Neural cell (in vitro differentiated cells): Measurements from ENCODE around the gene GCN1. TPM values are rescaled to one million over a fixed set of nuclear protein-coding genes. Genes with fewer than 3 reads are reported as not detected.

Experiments
- H2AFZ ChIP-seq: fragments of 200-600, 300-800 bp; sonication (generic), shearing (Covaris generic); 2 replicates; pipeline ENCODE4 v1.6.0; 2014; ENCODE audit warnings: low read depth, mild to moderate bottlenecking, antibody characterized with exemption, low read length, moderate library complexity
- H3F3A ChIP-seq: fragments of 200-600 bp; shearing (Covaris generic); 2 replicates; pipeline ENCODE4 v1.6.1; 2016; ENCODE audit warnings: mild to moderate bottlenecking, moderate library complexity, mixed read lengths, antibody characterized with exemption, low read length; ENCODE audit not compliant: insufficient read depth, poor library complexity, severe bottlenecking
- H3K27ac ChIP-seq: fragments of 200-600, 300-800 bp; sonication (generic), shearing (Covaris generic); 2 replicates; pipeline ENCODE4 v1.5.1; 2014; ENCODE audit warnings: mild to moderate bottlenecking, low read length, moderate library complexity
- H3K27me3 ChIP-seq: fragments of 300-800, 200-600 bp; sonication (generic), shearing (Covaris generic); 2 replicates; pipeline ENCODE4 v1.6.0; 2014; ENCODE audit warnings: mild to moderate bottlenecking, low read depth, low read length, moderate library complexity; ENCODE audit not compliant: insufficient read depth
- H3K36me3 ChIP-seq: fragments of 300-800, 200-600 bp; sonication (generic), shearing (Covaris generic); 2 replicates; pipeline ENCODE4 v1.5.1; 2014; ENCODE audit warnings: mild to moderate bottlenecking, antibody characterized with exemption, low read length, moderate library complexity; ENCODE audit not compliant: insufficient read depth
- H3K4me2 ChIP-seq: fragments of 300-800, 200-600 bp; sonication (generic), shearing (Covaris generic); 2 replicates; pipeline ENCODE4 v1.6.0; 2014; ENCODE audit warnings: mild to moderate bottlenecking, low read length
- H3K4me3 ChIP-seq: fragments of 300-800, 200-600 bp; sonication (generic), shearing (Covaris generic); 2 replicates; pipeline ENCODE4 v1.5.1; 2014; ENCODE audit warnings: mild to moderate bottlenecking, low read length, moderate library complexity
- H3K79me2 ChIP-seq: fragments of 200-600 bp; shearing (Covaris generic); replicated peaks from 2 replicates; pipeline ENCODE4 v1.6.0; 2014; ENCODE audit warnings: mild to moderate bottlenecking, low read length, moderate library complexity; ENCODE audit not compliant: insufficient read depth
- H3K9ac ChIP-seq: fragments of 300-800, 200-600 bp; sonication (generic), shearing (Covaris generic); 2 replicates; pipeline ENCODE4 v1.6.1; 2016; ENCODE audit warnings: mild to moderate bottlenecking, low read length, mixed read lengths
- H3K9me2 ChIP-seq: fragments of 200-600 bp; shearing (Covaris generic); 2 replicates; pipeline ENCODE4 v1.6.1; 2016; ENCODE audit warnings: mild to moderate bottlenecking, low read length, mixed read lengths; ENCODE audit not compliant: insufficient read depth
- H3K9me3 ChIP-seq: fragments of 200-600, 300-800 bp; sonication (generic), shearing (Covaris generic); 2 replicates; pipeline ENCODE4 v1.6.1; 2016; ENCODE audit warnings: mild to moderate bottlenecking, mixed run types, low read length, moderate library complexity, mixed read lengths
- H4K20me1 ChIP-seq: fragments of 200-600 bp; shearing (Covaris generic); 2 replicates; pipeline ENCODE4 v1.6.1; 2016; ENCODE audit warnings: mild to moderate bottlenecking, mixed run types; ENCODE audit not compliant: insufficient read depth
- CTCF ChIP-seq: fragments of 450-650 bp; IDR thresholded peaks from 2 replicates; pipeline ENCODE4 v1.5.1; 2014; ENCODE audit warnings: antibody characterized with exemption, mild to moderate bottlenecking, moderate library complexity; ENCODE audit not compliant: poor library complexity, severe bottlenecking
- EP300 ChIP-seq: fragments of 450-650 bp; conservative IDR thresholded peaks from 2 replicates; pipeline ENCODE4 v1.6.1; 2014; ENCODE audit warnings: antibody characterized with exemption, mild to moderate bottlenecking, moderate library complexity; ENCODE audit not compliant: poor library complexity, severe bottlenecking
- EZH2 ChIP-seq: fragments of 200-600, 300-800 bp; shearing (Covaris generic), sonication (generic); IDR thresholded peaks from 2 replicates; pipeline ENCODE4 v1.6.1; 2014; ENCODE audit warnings: antibody characterized with exemption, low read length, borderline replicate concordance, mild to moderate bottlenecking; ENCODE audit not compliant: insufficient read depth, poor library complexity, severe bottlenecking
- MXI1 ChIP-seq: fragments of 450-650 bp; conservative IDR thresholded peaks from 2 replicates; pipeline ENCODE4 v1.6.1; 2014; ENCODE audit warnings: antibody characterized with exemption, mild to moderate bottlenecking; ENCODE audit not compliant: poor library complexity, severe bottlenecking
- POLR2AphosphoS5 ChIP-seq: IDR thresholded peaks from 2 replicates; pipeline ENCODE4 v1.6.1; 2012
- RAD21 ChIP-seq: fragments of 450-650 bp; conservative IDR thresholded peaks from 2 replicates; pipeline ENCODE4 v1.6.1; 2014; ENCODE audit warnings: antibody characterized with exemption, mild to moderate bottlenecking, moderate library complexity
- REST ChIP-seq: IDR thresholded peaks from 2 replicates; pipeline ENCODE4 v1.6.1; 2012; ENCODE audit warnings: borderline replicate concordance
- SMC3 ChIP-seq: fragments of 450-650 bp; conservative IDR thresholded peaks from 2 replicates; pipeline ENCODE4 v1.6.1; 2014; ENCODE audit warnings: antibody characterized with exemption, mild to moderate bottlenecking, moderate library complexity; ENCODE audit not compliant: poor library complexity
- TAF1 ChIP-seq: IDR thresholded peaks from 2 replicates; pipeline ENCODE4 v1.6.1; 2012; ENCODE audit warnings: low read depth
- polyA plus RNA-seq: library from polyadenylated mRNA; depleted of rRNA; stranded (reverse); fragments of >200 nt; gene quantifications from 2 replicates; pipeline ENCODE4 v1.2.3, GENCODE V29; 2014

The GCN1 gene
- polyA plus RNA-seq, 1 donor from 2014 or later = 21.5 TPM

- H3K9ac ChIP-seq = no peak overlapping the region
- H3K36me3 ChIP-seq = no peaks in the 10 kb centered on the region
- TF ChIP-seq EZH2 = no peak
- no peak for TF ChIP-seq EP300
- no peak for TF ChIP-seq REST
- TF ChIP-seq TAF1 = no peak
- TF ChIP-seq RAD21 = no peak
- no peak for TF ChIP-seq POLR2AphosphoS5
- no peak for TF ChIP-seq CTCF
- no peak for TF ChIP-seq SMC3
- TF ChIP-seq MXI1 = no peak
- no peaks in the 10 kb centered on the region for H3K79me2 ChIP-seq
- H3K4me2 ChIP-seq = peak overlapping the region; percentile 59
- no peaks in the 10 kb centered on the region for H3K9me2 ChIP-seq
- peak overlapping the region; percentile 68 for H3K4me3 ChIP-seq
- no peak overlapping the region for H2AFZ ChIP-seq
- H4K20me1 ChIP-seq = no peaks in the 10 kb centered on the region
- H3F3A ChIP-seq = no peaks in the 10 kb centered on the region
- H3K27ac ChIP-seq = no peak overlapping the region
- H3K27me3 ChIP-seq = no peaks in the 10 kb centered on the region
- H3K9me3 ChIP-seq = no peaks in the 10 kb centered on the region
Observed at GRCh38 chr12:120085920-120086645, 108.4 kb downstream of the GCN1 start.

- H2AFZ ChIP-seq = no peak overlapping the region
- H3K27me3 ChIP-seq = no peaks in the 10 kb centered on the region
- H3F3A ChIP-seq = no peaks in the 10 kb centered on the region
- no peak overlapping the region for H3K9ac ChIP-seq
- peaks cover 6% of the 10 kb centered on the region for H3K36me3 ChIP-seq
- H4K20me1 ChIP-seq = no peaks in the 10 kb centered on the region
- no peak overlapping the region for H3K4me2 ChIP-seq
- no peak overlapping the region for H3K27ac ChIP-seq
- TF ChIP-seq EP300 (no peak), RAD21 (no peak), REST (no peak), CTCF (no peak), EZH2 (no peak), POLR2AphosphoS5 (no peak), SMC3 (no peak), MXI1 (no peak), TAF1 (no peak)
- H3K4me3 ChIP-seq = no peak overlapping the region
- H3K9me3 ChIP-seq = no peaks in the 10 kb centered on the region
- H3K9me2 ChIP-seq = no peaks in the 10 kb centered on the region
- H3K79me2 ChIP-seq = no peaks in the 10 kb centered on the region
Observed at GRCh38 chr12:120081641-120082040, 112.9 kb downstream of the GCN1 start.
